Gastrocnemius medialis (tissue), 4 donors: ENCODE data around the gene NTMT1.

Experiments
- POLR2A ChIP-seq, 2 donors: fragments of 450-650 bp; IDR thresholded peaks; one replicate each; pipeline ENCODE4 v1.6.1; 2017; ENCODE audit warnings: antibody characterized with exemption in 2 of 2, mild to moderate bottlenecking in 2 of 2, moderate library complexity in 2 of 2
- TF ChIP-seq, protein P1 (sequence below), 5 experiments: fragments of 450-650 bp in 3 of 5; fragments of 200-600 bp in 2 of 5; sonication (generic) in 2 of 5; IDR thresholded peaks in 4 of 5; conservative IDR thresholded peaks in 1 of 5; 1 replicate in 4 of 5; 2 replicates in 1 of 5; pipeline ENCODE4 v1.5.1; 2016 to 2019; ENCODE audit warnings: antibody characterized with exemption in 5 of 5, mild to moderate bottlenecking in 3 of 5, moderate library complexity in 3 of 5

DNA sequence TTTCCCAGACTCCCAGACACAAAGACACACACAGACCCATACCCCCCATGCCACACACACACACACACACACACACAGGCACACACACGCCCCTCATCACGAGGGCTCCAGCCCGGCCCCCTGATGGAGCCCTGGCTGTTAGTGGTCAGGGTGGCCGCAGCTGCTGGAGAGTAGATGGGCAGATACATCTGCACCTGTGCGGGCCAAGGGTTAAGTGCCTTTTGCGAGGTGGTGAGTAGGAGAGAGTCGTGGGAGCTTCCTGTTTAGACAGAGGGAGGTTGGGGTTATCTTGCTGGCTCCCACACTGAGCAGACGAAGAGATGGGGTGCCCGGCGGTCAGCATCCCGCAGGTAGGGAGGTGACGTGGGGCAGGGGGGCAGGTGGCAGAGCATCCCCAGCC is 47.6 kb downstream of the NTMT1 start:
- TF ChIP-seq, protein P1, sequence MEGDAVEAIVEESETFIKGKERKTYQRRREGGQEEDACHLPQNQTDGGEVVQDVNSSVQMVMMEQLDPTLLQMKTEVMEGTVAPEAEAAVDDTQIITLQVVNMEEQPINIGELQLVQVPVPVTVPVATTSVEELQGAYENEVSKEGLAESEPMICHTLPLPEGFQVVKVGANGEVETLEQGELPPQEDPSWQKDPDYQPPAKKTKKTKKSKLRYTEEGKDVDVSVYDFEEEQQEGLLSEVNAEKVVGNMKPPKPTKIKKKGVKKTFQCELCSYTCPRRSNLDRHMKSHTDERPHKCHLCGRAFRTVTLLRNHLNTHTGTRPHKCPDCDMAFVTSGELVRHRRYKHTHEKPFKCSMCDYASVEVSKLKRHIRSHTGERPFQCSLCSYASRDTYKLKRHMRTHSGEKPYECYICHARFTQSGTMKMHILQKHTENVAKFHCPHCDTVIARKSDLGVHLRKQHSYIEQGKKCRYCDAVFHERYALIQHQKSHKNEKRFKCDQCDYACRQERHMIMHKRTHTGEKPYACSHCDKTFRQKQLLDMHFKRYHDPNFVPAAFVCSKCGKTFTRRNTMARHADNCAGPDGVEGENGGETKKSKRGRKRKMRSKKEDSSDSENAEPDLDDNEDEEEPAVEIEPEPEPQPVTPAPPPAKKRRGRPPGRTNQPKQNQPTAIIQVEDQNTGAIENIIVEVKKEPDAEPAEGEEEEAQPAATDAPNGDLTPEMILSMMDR (IDR thresholded peaks at IDR 0.05 in 4 of 5, conservative IDR thresholded peaks at IDR 0.05 in 1 of 5): no peak
- TF ChIP-seq POLR2A (IDR thresholded peaks at IDR 0.05): no peak
